WTC11 (cell line): ENCODE measurements around the gene TTYH1. TPM values are rescaled to one million over a fixed set of nuclear protein-coding genes. Genes with fewer than 3 reads are reported as not detected.

Source experiments
- ATAC-seq: fragments of 200-7000 bp; cut with Tn5 transposase; 2 replicates; pipeline ENCODE4 v1.10.0; 2021; ENCODE audit warnings: mild to moderate bottlenecking, moderate library complexity
- CTCF ChIA-PET: fragments of 300-600 bp; sonication (Branson Sonifier 250); formaldehyde crosslinking; loops from one replicate; lab custom pipeline; 2021; ENCODE audit warnings: antibody characterized with exemption; lab: Charles Lee
- POLR2A ChIA-PET: fragments of 350-600 bp; sonication (Branson Sonifier 250); formaldehyde crosslinking; loops from one replicate; lab custom pipeline; 2021; ENCODE audit warnings: antibody characterized with exemption; lab: Charles Lee
- DNase-seq: peaks from one replicate; pipeline ENCODE4 v3.0.0; 2021; ENCODE audit warnings: low spot score
- H3K27ac Mint-ChIP-seq: 2 replicates; pipeline ENCODE4 v1.8.0; 2021; ENCODE audit warnings: mixed read lengths
- H3K27me3 Mint-ChIP-seq: 2 replicates; pipeline ENCODE4 v1.8.0; 2021; ENCODE audit warnings: low read depth, mild to moderate bottlenecking, moderate library complexity, mixed read lengths
- H3K36me3 Mint-ChIP-seq: 2 replicates; pipeline ENCODE4 v1.8.0; 2021; ENCODE audit warnings: mixed read lengths
- H3K4me1 Mint-ChIP-seq: 2 replicates; pipeline ENCODE4 v1.8.0; 2022; ENCODE audit warnings: mixed read lengths
- H3K4me3 Mint-ChIP-seq: 2 replicates; pipeline ENCODE4 v1.8.0; 2021; ENCODE audit warnings: mild to moderate bottlenecking, moderate library complexity, mixed read lengths
- H3K9me3 Mint-ChIP-seq: 2 replicates; pipeline ENCODE4 v1.8.0; 2021; ENCODE audit warnings: mixed read lengths
- AR ChIP-seq: fragments of 250-450 bp; sonication (Bioruptor Pico); IDR thresholded peaks from 2 replicates; pipeline ENCODE4 v1.9.0; 2021; ENCODE audit warnings: mild to moderate bottlenecking
- ARID4B ChIP-seq: sonication (generic); formaldehyde crosslinking; IDR thresholded peaks from 2 replicates; pipeline ENCODE4 v1.8.0; 2023; ENCODE audit warnings: missing genetic modification reagents, mild to moderate bottlenecking, borderline replicate concordance
- CREB1 ChIP-seq: sonication (generic); formaldehyde crosslinking; IDR thresholded peaks from 2 replicates; pipeline ENCODE4 v1.8.0; 2023; ENCODE audit warnings: mild to moderate bottlenecking, missing genetic modification reagents
- CTCF ChIP-seq: fragments of 200-600 bp; IDR thresholded peaks from 2 replicates; pipeline ENCODE4 v1.8.0; 2022; ENCODE audit warnings: antibody characterized with exemption
- ETV6 ChIP-seq: sonication (generic); formaldehyde crosslinking; IDR thresholded peaks from 2 replicates; pipeline ENCODE4 v1.8.1; 2022; ENCODE audit warnings: mild to moderate bottlenecking, missing genetic modification reagents
- GRHL2 ChIP-seq: fragments of 250-450 bp; sonication (Bioruptor Pico); IDR thresholded peaks from 2 replicates; pipeline ENCODE4 v1.8.0; 2022; ENCODE audit warnings: mild to moderate bottlenecking, moderate library complexity; ENCODE audit not compliant: insufficient replicate concordance, severe bottlenecking
- HMGA2 ChIP-seq: fragments of 250-450 bp; sonication (Bioruptor Pico); IDR thresholded peaks from 2 replicates; pipeline ENCODE4 v1.4.0; 2021; ENCODE audit warnings: mild to moderate bottlenecking, moderate library complexity
- JAZF1 ChIP-seq: fragments of 250-450 bp; sonication (Bioruptor Pico); IDR thresholded peaks from 2 replicates; pipeline ENCODE4 v1.9.0; 2021; ENCODE audit warnings: moderate library complexity, mild to moderate bottlenecking, inconsistent platforms
- MXD4 ChIP-seq: fragments of 250-450 bp; sonication (Bioruptor Pico); IDR thresholded peaks from 2 replicates; pipeline ENCODE4 v1.8.0; 2021; ENCODE audit warnings: mild to moderate bottlenecking, moderate library complexity, borderline replicate concordance
- NFE2L1 ChIP-seq: sonication (generic); formaldehyde crosslinking; IDR thresholded peaks from 2 replicates; pipeline ENCODE4 v1.8.1; 2023; ENCODE audit warnings: missing genetic modification reagents
- PRDM15 ChIP-seq: sonication (generic); formaldehyde crosslinking; IDR thresholded peaks from 2 replicates; pipeline ENCODE4 v1.8.0; 2022; ENCODE audit warnings: missing genetic modification reagents
- TCF7 ChIP-seq: sonication (generic); formaldehyde crosslinking; IDR thresholded peaks from 2 replicates; pipeline ENCODE4 v1.8.0; 2022; ENCODE audit warnings: mild to moderate bottlenecking, low read depth, missing genetic modification reagents, moderate library complexity
- ZNF219 ChIP-seq: sonication (generic); formaldehyde crosslinking; IDR thresholded peaks from 2 replicates; pipeline ENCODE4 v1.8.0; 2023; ENCODE audit warnings: missing genetic modification reagents, mild to moderate bottlenecking, borderline replicate concordance
- ZNF232 ChIP-seq: sonication (generic); formaldehyde crosslinking; IDR thresholded peaks from 2 replicates; pipeline ENCODE4 v1.8.0; 2022; ENCODE audit warnings: mild to moderate bottlenecking, missing genetic modification reagents
- ZNF263 ChIP-seq: sonication (generic); formaldehyde crosslinking; IDR thresholded peaks from 2 replicates; pipeline ENCODE4 v1.8.1; 2022; ENCODE audit warnings: low read depth, mild to moderate bottlenecking, moderate library complexity, missing genetic modification reagents
- ZNF396 ChIP-seq: fragments of 250-450 bp; sonication (Bioruptor Pico); IDR thresholded peaks from 2 replicates; pipeline ENCODE4 v1.8.0; 2021; ENCODE audit warnings: mild to moderate bottlenecking, moderate library complexity, borderline replicate concordance
- ZNF416 ChIP-seq: fragments of 250-450 bp; sonication (Bioruptor Pico); IDR thresholded peaks from 2 replicates; pipeline ENCODE4 v1.9.0; 2021; ENCODE audit warnings: mild to moderate bottlenecking, inconsistent platforms
- ZNF423 ChIP-seq: fragments of 250-450 bp; sonication (Bioruptor Pico); IDR thresholded peaks from 2 replicates; pipeline ENCODE4 v2.1.2; 2022; ENCODE audit warnings: mild to moderate bottlenecking, moderate library complexity
- ZSCAN18 ChIP-seq: fragments of 250-450 bp; sonication (Bioruptor Pico); IDR thresholded peaks from 2 replicates; pipeline ENCODE4 v2.1.2; 2022; ENCODE audit warnings: mild to moderate bottlenecking, moderate library complexity
- total RNA-seq: library from RNA; stranded (reverse); gene quantifications from 3 replicates; pipeline ENCODE4 v1.2.3, GENCODE V29; 2021

Gene TTYH1
- total RNA-seq, 1 experiment from 2014 or later, result 37.1 TPM

GRCh38 chr19:54426291-54426931, 11.1 kb downstream of the TTYH1 start:
- no peak for TF ChIP-seq ARID4B
- TF ChIP-seq MXD4 (CRISPR knock-in tag), result no peak
- TF ChIP-seq ETV6 (CRISPR knock-in tag), result no peak
- TF ChIP-seq ZNF232, result no peak
- TF ChIP-seq JAZF1 (CRISPR knock-in tag), result no peak
- TF ChIP-seq CTCF, result no peak
- TF ChIP-seq ZNF263 (CRISPR knock-in tag), result no peak
- TF ChIP-seq HMGA2 (CRISPR knock-in tag), result no peak
- no peak for TF ChIP-seq TCF7 (CRISPR knock-in tag)
- no peak for TF ChIP-seq ZNF219 (CRISPR knock-in tag)
- no peak for TF ChIP-seq ZSCAN18 (CRISPR knock-in tag)
- TF ChIP-seq AR (CRISPR knock-in tag), result no peak
- no peak for TF ChIP-seq ZNF396 (CRISPR knock-in tag)
- no peak for TF ChIP-seq NFE2L1 (CRISPR knock-in tag)
- TF ChIP-seq CREB1 (CRISPR knock-in tag), result no peak
- DNase-seq, result no peak
- ChIA-PET CTCF (interaction anchor here (1.3 kb wide), 1 partner anchor 14 kb away, joined by 6 read pairs; no protein-coding TSS in a partner anchor), POLR2A (no interaction called here)
- H3K36me3 Mint-ChIP-seq, result peaks cover 12% of the 10 kb centered on the region
- H3K4me3 Mint-ChIP-seq, result no peak overlapping the region
- peaks cover 32% of the 10 kb centered on the region for H3K27me3 Mint-ChIP-seq
- H3K9me3 Mint-ChIP-seq, result no peaks in the 10 kb centered on the region
- H3K4me1 Mint-ChIP-seq, result peaks cover 25% of the 10 kb centered on the region
- no peak for ATAC-seq
- H3K27ac Mint-ChIP-seq, result no peak overlapping the region

- Mint-ChIP-seq H3K27me3 (peaks cover 41% of the 10 kb centered on the region), H3K27ac (no peak overlapping the region), H3K36me3 (peaks cover 12% of the 10 kb centered on the region), H3K9me3 (no peaks in the 10 kb centered on the region), H3K4me1 (peaks cover 17% of the 10 kb centered on the region), H3K4me3 (no peak overlapping the region)
- POLR2A ChIA-PET, result no interaction called here
- CTCF ChIA-PET, result interaction anchor here (1.1 to 5.8 kb wide), 5 partner anchors 7 to 73 kb away, joined by 3 to 58 read pairs (median 46); partner anchors contain the start of gene TTYH1
- DNase-seq (no peak), ATAC-seq (no peak)
- TF ChIP-seq ZNF416 (CRISPR knock-in tag) (no peak), ZNF423 (CRISPR knock-in tag) (no peak), GRHL2 (CRISPR knock-in tag) (no peak), PRDM15 (CRISPR knock-in tag) (no peak), ZNF263 (CRISPR knock-in tag) (no peak), NFE2L1 (CRISPR knock-in tag) (no peak)
These were observed 12.3 kb downstream of the TTYH1 start for GRCh38 chr19:54427586-54427985.
